Hepatocyte (in vitro differentiated cells): ENCODE results near the gene SLC6A17.

Experiments used
- CTCF ChIP-seq: fragments of 200-600 bp; sonication (generic); IDR thresholded peaks from 2 replicates; pipeline ENCODE4 v1.5.1; 2016; ENCODE audit warnings: antibody characterized with exemption, mild to moderate bottlenecking; ENCODE audit not compliant: poor library complexity
- EZH2 ChIP-seq: fragments of 200-600 bp; sonication (generic); IDR thresholded peaks from 2 replicates; pipeline ENCODE4 v1.6.1; 2016; ENCODE audit warnings: antibody characterized with exemption, mild to moderate bottlenecking, borderline replicate concordance

- TF ChIP-seq CTCF (no peak), EZH2 (no peak)
Measured at GRCh38 chr1:110214454-110215404, 64.4 kb downstream of the SLC6A17 start.
